ENCODE data around the gene NEK4. TPM values are rescaled to one million over a fixed set of nuclear protein-coding genes. Genes with fewer than 3 reads are reported as not detected.
A peak's percentile ranks its signal among the peaks of the same experiment; 100 is the strongest.

Gene NEK4
- total and polyA plus RNA-seq, 10 of the 15 experiments (the other 5 are each of a cell fraction or from before 2014, with no cell fraction given), result 7.0 to 29.1 (median 16.4) TPM

DNA sequence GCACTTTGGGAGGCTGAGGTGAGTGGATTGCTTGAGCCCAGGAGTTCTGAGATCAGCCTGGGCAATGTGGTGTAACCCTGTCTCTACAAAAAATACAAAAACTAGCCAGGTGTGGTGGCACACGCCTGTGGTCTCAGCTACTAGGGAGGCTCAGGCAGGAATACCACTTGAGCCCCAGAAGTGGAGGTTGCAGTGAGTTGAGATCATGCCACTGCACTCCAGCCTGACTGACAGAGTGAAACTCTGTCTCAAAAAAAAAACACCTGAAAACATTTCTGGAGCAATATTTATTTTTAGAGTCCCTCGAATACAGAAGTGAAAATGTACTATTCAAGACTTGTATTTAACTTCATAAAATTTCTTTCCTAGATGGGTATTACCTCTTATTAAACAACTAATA lies 60.2 kb downstream of the NEK4 start (continued):
- TF ChIP-seq, protein P1, sequence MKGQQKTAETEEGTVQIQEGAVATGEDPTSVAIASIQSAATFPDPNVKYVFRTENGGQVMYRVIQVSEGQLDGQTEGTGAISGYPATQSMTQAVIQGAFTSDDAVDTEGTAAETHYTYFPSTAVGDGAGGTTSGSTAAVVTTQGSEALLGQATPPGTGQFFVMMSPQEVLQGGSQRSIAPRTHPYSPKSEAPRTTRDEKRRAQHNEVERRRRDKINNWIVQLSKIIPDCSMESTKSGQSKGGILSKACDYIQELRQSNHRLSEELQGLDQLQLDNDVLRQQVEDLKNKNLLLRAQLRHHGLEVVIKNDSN (IDR thresholded peaks at IDR 0.05; ENCODE audit: borderline replicate concordance, extremely low read length, insufficient read depth, low read depth, low read length), result no peak
- TF ChIP-seq TAF1 (IDR thresholded peaks at IDR 0.05; ENCODE audit: borderline replicate concordance, low read depth, low read length) (no peak), NR2C2 (IDR thresholded peaks at IDR 0.05; ENCODE audit: borderline replicate concordance, control insufficient read depth, insufficient read length, low read depth) (no peak), HDAC2 (IDR thresholded peaks at IDR 0.05) (no peak), SMARCA5 (IDR thresholded peaks at IDR 0.05) (peak; percentile 90), RUNX3 (IDR thresholded peaks at IDR 0.05; ENCODE audit: low read length) (peak; percentile 72), NFXL1 (IDR thresholded peaks at IDR 0.05; ENCODE audit: borderline replicate concordance) (no peak), CEBPB (IDR thresholded peaks at IDR 0.05; ENCODE audit: borderline replicate concordance in 1 of 2, low read depth in 2 of 2, low read length in 2 of 2) (no peak), ETV6 (conservative IDR thresholded peaks at IDR 0.05 in 1 of 2, IDR thresholded peaks at IDR 0.05 in 1 of 2; ENCODE audit: borderline replicate concordance in 1 of 2, low read depth in 1 of 2) (no peak), ATF7 (IDR thresholded peaks at IDR 0.05; ENCODE audit: low read depth) (0 out of 2 replicates have a peak, but pooled peaks have one; percentile 52), ASH2L (IDR thresholded peaks at IDR 0.05; ENCODE audit: borderline replicate concordance, low read depth) (no peak), ZNF274 (IDR thresholded peaks at IDR 0.05; ENCODE audit: insufficient read depth, insufficient read length) (no peak), SREBF2 (IDR thresholded peaks at IDR 0.05; ENCODE audit: low read length) (no peak), ATF2 (IDR thresholded peaks at IDR 0.05; ENCODE audit: low read length) (no peak), WRNIP1 (IDR thresholded peaks at IDR 0.05; ENCODE audit: borderline replicate concordance, low read depth, low read length) (no peak), CTCF (IDR thresholded peaks at IDR 0.05 in 2 of 3, conservative IDR thresholded peaks at IDR 0.05 in 1 of 3; ENCODE audit: control insufficient read depth in 2 of 3, extremely low read depth in 1 of 3, insufficient read depth in 1 of 3, low read depth in 3 of 3, low read length in 3 of 3) (no peak), KAT2A (conservative IDR thresholded peaks at IDR 0.05; ENCODE audit: control insufficient read depth, low read depth, low read length) (no peak), SKIL (IDR thresholded peaks at IDR 0.05; ENCODE audit: low read depth, poor library complexity, severe bottlenecking) (peak; percentile 40), SREBF1 (IDR thresholded peaks at IDR 0.05; ENCODE audit: low read length) (no peak), SIX5 (IDR thresholded peaks at IDR 0.05; ENCODE audit: low read depth, low read length, severe bottlenecking) (no peak), ZNF622 (IDR thresholded peaks at IDR 0.05) (no peak), MEF2B (IDR thresholded peaks at IDR 0.05; ENCODE audit: partially characterized antibody, poor library complexity, severe bottlenecking) (peak; percentile 35), POLR2AphosphoS5 (IDR thresholded peaks at IDR 0.05; ENCODE audit: low read length) (no peak), SUPT20H (IDR thresholded peaks at IDR 0.05; ENCODE audit: borderline replicate concordance, control insufficient read depth, low read depth, low read length) (no peak), HDAC6 (IDR thresholded peaks at IDR 0.05; ENCODE audit: unreplicated experiment) (no peak), SMAD5 (IDR thresholded peaks at IDR 0.05; ENCODE audit: low read depth) (no peak)

All from GM12878 (cell line).